HG02642 (cell line): Measurements from ENCODE around the gene DERA.
"Not testable (repeated sequence)": the region's sequence is repeated elsewhere in the genome, so short reads cannot be mapped to it uniquely, and the experiment has no call there.

ENCODE experiments used
- ATAC-seq: cut with Tn5 transposase; IDR thresholded peaks from one replicate; pipeline ENCODE4 v1.9.1; 2021; ENCODE audit warnings: mild to moderate bottlenecking; ENCODE audit not compliant: unreplicated experiment, poor library complexity

Gene DERA

DNA sequence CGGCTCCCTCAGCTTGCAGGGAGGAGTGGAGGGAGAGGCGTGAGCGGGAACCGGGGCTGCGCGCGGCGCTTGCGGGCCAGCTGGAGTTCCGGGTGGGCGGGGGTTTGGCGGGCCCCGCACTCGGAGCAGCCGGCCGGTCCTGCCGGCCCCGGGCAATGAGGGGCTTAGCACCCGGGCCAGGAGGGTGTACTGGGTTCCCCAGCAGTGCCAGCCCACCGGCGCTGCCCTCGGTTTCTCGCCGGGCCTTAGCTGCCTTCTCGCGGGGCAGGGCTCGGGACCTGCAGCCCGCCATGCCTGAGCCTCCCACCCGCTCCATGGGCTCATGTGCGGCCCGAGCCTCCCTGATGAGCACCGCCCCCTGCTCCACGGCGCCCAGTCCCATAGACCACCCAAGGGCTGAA, 146.2 kb downstream of the DERA start:
- ATAC-seq = not testable (repeated sequence)

GRCh38 chr12:16062611-16063010, 151.5 kb downstream of the DERA start:
- no peak for ATAC-seq

DNA sequence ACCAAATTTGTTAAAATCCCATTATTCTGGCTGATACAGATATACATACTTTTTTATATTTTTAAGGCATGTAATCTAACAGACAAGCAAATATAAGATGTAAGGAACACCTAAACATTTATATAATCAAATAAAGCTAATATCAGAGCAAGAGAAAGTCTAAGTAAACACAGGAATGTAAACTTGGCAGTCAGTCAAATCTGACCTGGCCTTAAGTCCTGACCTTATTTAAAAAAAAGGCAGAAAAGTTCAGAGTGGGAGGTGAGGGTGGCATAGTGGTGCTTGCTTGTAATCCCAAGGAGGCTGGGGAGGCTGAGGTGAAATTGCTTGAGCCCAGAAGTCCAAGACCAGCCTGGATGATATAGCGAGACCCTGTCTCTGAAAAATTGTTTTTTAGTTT, 152.6 kb downstream of the DERA start:
- no peak for ATAC-seq

- no peak for ATAC-seq
These were observed 159.0 kb downstream of the DERA start for GRCh38 chr12:16070113-16070512.

- ATAC-seq = no peak
These were observed 161.5 kb downstream of the DERA start for GRCh38 chr12:16072678-16073077.

DNA sequence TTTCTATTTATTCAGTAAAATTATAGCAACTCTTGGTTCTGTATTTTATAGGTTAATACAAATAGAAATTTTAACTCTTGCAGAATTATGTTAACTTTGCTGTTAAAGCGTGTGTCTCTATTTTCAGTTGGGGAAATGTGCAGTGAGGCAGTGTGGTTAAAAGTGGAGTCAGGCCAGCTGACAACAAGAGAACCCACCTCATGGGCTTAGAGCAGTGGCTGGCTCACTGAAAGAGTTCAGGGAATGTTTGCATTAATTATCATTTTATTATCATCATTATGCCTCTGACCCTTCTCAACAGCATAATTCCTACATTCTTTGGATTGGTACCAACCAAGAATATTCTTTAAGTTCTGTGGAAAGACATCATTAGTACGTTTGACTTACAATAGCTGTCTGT, 163.8 kb downstream of the DERA start:
- ATAC-seq = no peak

DNA sequence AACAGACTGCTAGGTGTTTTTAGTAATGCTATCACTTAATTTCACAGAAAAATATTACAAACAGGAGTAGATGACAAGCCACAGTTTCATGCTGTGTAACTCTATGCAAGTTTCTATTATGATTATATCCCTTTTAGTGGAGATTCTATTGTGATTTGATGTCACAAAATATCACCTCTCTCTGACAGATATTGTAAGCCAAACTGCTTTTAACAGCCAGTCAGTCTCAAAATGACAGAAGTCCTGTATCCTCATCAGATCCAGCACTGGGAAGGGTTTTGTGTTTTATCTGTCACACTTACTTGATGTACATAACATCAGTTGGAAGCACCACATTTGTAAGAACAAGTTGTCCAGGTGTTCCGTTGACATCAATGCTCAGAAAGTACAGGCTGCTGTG, 164.8 kb downstream of the DERA start:
- ATAC-seq = no peak

GRCh38 chr12:16076557-16076956, 165.4 kb downstream of the DERA start:
- ATAC-seq = peak; percentile 85

GRCh38 chr12:16076970-16077522, 165.9 kb downstream of the DERA start:
- ATAC-seq = no peak

DNA sequence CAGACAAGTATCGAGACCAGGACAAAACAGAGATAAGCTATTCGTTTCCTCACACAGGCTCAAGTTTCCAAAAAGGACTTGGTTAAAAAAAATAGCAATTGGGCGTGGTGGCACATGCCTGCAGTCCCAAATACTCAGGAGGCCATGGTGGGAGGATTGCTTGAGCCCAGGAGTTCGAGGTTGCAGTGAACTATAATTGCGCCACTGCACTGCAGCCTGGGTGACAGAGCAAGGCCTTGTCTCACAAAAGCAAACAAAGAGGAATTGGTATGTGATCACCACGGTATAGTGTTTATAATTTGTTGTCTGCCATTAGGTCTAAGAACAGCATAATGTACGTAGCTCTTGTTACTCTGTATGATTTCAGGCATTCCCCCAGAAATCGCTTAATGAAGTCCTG, 175.3 kb downstream of the DERA start:
- ATAC-seq = no peak

GRCh38 chr12:16086942-16087341, 175.8 kb downstream of the DERA start:
- ATAC-seq = no peak
